AG09319 (cell line): ENCODE data around the gene CRYBA4.
"Not testable (repeated sequence)": the region's sequence is repeated elsewhere in the genome, so short reads cannot be mapped to it uniquely, and the experiment has no call there.

ENCODE experiments used
- DNase-seq: peaks from one replicate; pipeline ENCODE4 v3.0.0-alpha.2; 2010; ENCODE audit warnings: low read depth; ENCODE audit errors: extremely low read depth
- CTCF ChIP-seq: IDR thresholded peaks from 2 replicates; pipeline ENCODE4 v1.5.1; 2011; ENCODE audit warnings: low read depth, mild to moderate bottlenecking, inconsistent platforms, low read length, moderate library complexity

The CRYBA4 gene

GRCh38 chr22:26609287-26609686 lies 12.5 kb upstream of the CRYBA4 start:
- TF ChIP-seq CTCF = no peak
- no peak for DNase-seq

GRCh38 chr22:26610072-26610958 lies 11.4 kb upstream of the CRYBA4 start:
- no peak for TF ChIP-seq CTCF
- peak; percentile 55 for DNase-seq

- TF ChIP-seq CTCF = no peak
- no peak for DNase-seq
Observed at GRCh38 chr22:26610996-26611395, 10.8 kb upstream of the CRYBA4 start.

- no peak for TF ChIP-seq CTCF
- DNase-seq = no peak
Observed at GRCh38 chr22:26612652-26613051, 9.1 kb upstream of the CRYBA4 start.

- DNase-seq = not testable (repeated sequence)
Observed at GRCh38 chr22:26613753-26614152, 8.0 kb upstream of the CRYBA4 start.

GRCh38 chr22:26614322-26614721 lies 7.4 kb upstream of the CRYBA4 start:
- no peak for DNase-seq
- TF ChIP-seq CTCF = no peak

GRCh38 chr22:26615149-26615548 lies 6.6 kb upstream of the CRYBA4 start:
- DNase-seq = no peak

More at GRCh38 chr22:26615149-26615548, 6.6 kb upstream of the CRYBA4 start:
- no peak for TF ChIP-seq CTCF
